ENCODE results near the gene NAB1. TPM values are rescaled to one million over a fixed set of nuclear protein-coding genes. Genes with fewer than 3 reads are reported as not detected.

The NAB1 gene
- total RNA-seq, 2 donors from 2014 or later: 42.8 to 61.3 TPM

DNA sequence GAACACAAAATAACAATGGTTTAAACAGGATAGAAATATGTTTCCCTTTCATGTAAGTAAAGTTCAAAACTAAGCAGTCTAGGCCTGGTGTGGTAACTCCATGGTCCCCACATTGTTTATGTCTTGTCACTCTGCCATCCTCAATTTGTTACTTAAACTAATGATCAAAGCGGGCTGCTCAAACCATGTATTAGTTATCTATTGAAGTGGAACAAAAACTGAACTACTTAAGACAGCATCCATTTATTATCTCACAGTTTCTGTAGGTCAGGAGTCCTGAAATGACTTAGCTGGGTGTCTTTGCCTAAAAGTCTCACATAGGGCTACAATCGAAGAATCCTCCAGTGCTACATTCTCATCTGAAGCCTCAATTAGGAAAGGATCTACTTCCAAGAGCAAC lies 91.6 kb downstream of the NAB1 start:
- H3K4me1 Mint-ChIP-seq (ENCODE audit: low read depth): peaks cover 15% of the 10 kb centered on the region
- DNase-seq (no peak), ATAC-seq (replicated peaks in 1 of 2) (no peak)
- H3K27ac Mint-ChIP-seq: no peak overlapping the region
- H3K27me3 Mint-ChIP-seq (ENCODE audit: low read depth): no peaks in the 10 kb centered on the region
- H3K36me3 Mint-ChIP-seq (ENCODE audit: insufficient read depth in 2 of 2): no peaks in the 10 kb centered on the region
- H3K4me3 Mint-ChIP-seq: no peak overlapping the region
- H3K9me3 Mint-ChIP-seq: no peaks in the 10 kb centered on the region

Other genes starting within 250 kb of the NAB1 start
- gene MFSD6, start 240.7 kb upstream of the NAB1 start, total RNA-seq: 10 to 100 TPM; 51.9 to 57.8 TPM
- 10 to 100 TPM; 22.3 to 22.9 TPM for gene NEMP2, start 114.4 kb upstream of the NAB1 start, total RNA-seq
- gene GLS, start 231.7 kb downstream of the NAB1 start, total RNA-seq: 100 to 1,000 TPM; 269 to 288 TPM

Measured in activated T-cell treated with anti-CD3 and anti-CD28 coated beads, Interleukin-2, amount 50 U/mL, for 72 hours (primary cell).